Left renal pelvis (tissue), 4 donors: ENCODE data around the gene ABHD8. TPM values are rescaled to one million over a fixed set of nuclear protein-coding genes. Genes with fewer than 3 reads are reported as not detected.

Experiments
- DNase-seq, 4 donors: peaks; one replicate each; pipeline ENCODE4 v3.0.0-alpha.2; 2013; ENCODE audit warnings: low read depth in 4 of 4, low spot score in 3 of 4
- polyA plus RNA-seq, 4 donors: library from polyadenylated mRNA; unstranded; fragments of 120-200 nt; gene quantifications; one replicate each; pipeline ENCODE4 v1.2.1, GENCODE V29; 2013; ENCODE audit not compliant: insufficient read length in 4 of 4

Gene ABHD8
- polyA plus RNA-seq: 10 to 100 TPM in 2 of 4 donors, 1 to 10 TPM in 2; 7.8 to 13.5 (median 10.3) TPM

GRCh38 chr19:17303167-17303939 lies at the start of gene ABHD8:
ABHD8 (minus strand) TSS chr19:17303425; CDS start chr19:17301616, 1,809 bp downstream.
- peak; percentile 79 to 91 (median 90) for DNase-seq

- DNase-seq: no peak
These were observed 49.5 kb upstream of the ABHD8 start for GRCh38 chr19:17352608-17353280.

GRCh38 chr19:17351815-17352435 lies 48.7 kb upstream of the ABHD8 start:
- no peak for DNase-seq

GRCh38 chr19:17348700-17349099 lies 45.5 kb upstream of the ABHD8 start:
- DNase-seq: peak in 1 of 4 donors; percentile 47

- DNase-seq: no peak
These were observed 44.7 kb upstream of the ABHD8 start for GRCh38 chr19:17347877-17348276.

GRCh38 chr19:17347361-17347760 lies 44.1 kb upstream of the ABHD8 start:
- DNase-seq: no peak

- DNase-seq: no peak
These were observed 43.0 kb upstream of the ABHD8 start for GRCh38 chr19:17346109-17346671.

GRCh38 chr19:17341845-17342244 lies 38.6 kb upstream of the ABHD8 start:
- DNase-seq: no peak

GRCh38 chr19:17341386-17341785 lies 38.2 kb upstream of the ABHD8 start:
- DNase-seq: no peak

- no peak for DNase-seq
These were observed 37.7 kb upstream of the ABHD8 start for GRCh38 chr19:17340871-17341357.

GRCh38 chr19:17340302-17340870 lies 37.2 kb upstream of the ABHD8 start:
- DNase-seq: no peak

- no peak for DNase-seq
These were observed 36.0 kb upstream of the ABHD8 start for GRCh38 chr19:17339088-17339741.

- no peak for DNase-seq
These were observed 35.3 kb upstream of the ABHD8 start for GRCh38 chr19:17338433-17339078.

GRCh38 chr19:17337675-17338432 lies 34.6 kb upstream of the ABHD8 start:
- DNase-seq: no peak

GRCh38 chr19:17336872-17337674 lies 33.8 kb upstream of the ABHD8 start, which contains the start of gene GTPBP3:
GTPBP3 (plus strand) TSS chr19:17337553; CDS start chr19:17337612, 59 bp downstream.
- peak; percentile 89 to 99 (median 95) for DNase-seq

GRCh38 chr19:17335575-17335974 lies 32.4 kb upstream of the ABHD8 start:
- no peak for DNase-seq

GRCh38 chr19:17334414-17335409 lies 31.5 kb upstream of the ABHD8 start, which contains the start of gene ANO8:
ANO8 (minus strand) TSS chr19:17334855; CDS start chr19:17334670, 185 bp downstream.
- peak; percentile 89 to 99 (median 94) for DNase-seq
